A549 (cell line): ENCODE data around the gene XK. TPM values are rescaled to one million over a fixed set of nuclear protein-coding genes. Genes with fewer than 3 reads are reported as not detected.

Source experiments
- ATAC-seq, 2 experiments: fragments of 200-7000 bp in 1 of 2; fragments of >200 bp in 1 of 2; cut with Nextera tagmentation in 1 of 2; cut with Tn5 transposase in 1 of 2; 3 replicates each; pipeline versions ENCODE4 v1.8.0 to v1.9.1; 2018 to 2020; ENCODE audit warnings: mild to moderate bottlenecking in 1 of 2, moderate library complexity in 1 of 2
- CTCF ChIA-PET: fragments of 300-600 bp; sonication (Branson Sonifier 250); formaldehyde crosslinking; extraction: SDS; loops from one replicate; lab custom pipeline; 2021; ENCODE audit warnings: antibody characterized with exemption, inconsistent platforms; lab: Yijun Ruan, JAX
- POLR2A ChIA-PET: fragments of 350-600 bp; formaldehyde crosslinking; extraction: SDS; loops from one replicate; lab custom pipeline; 2021; ENCODE audit warnings: antibody characterized with exemption, inconsistent platforms; lab: Yijun Ruan, JAX
- DNase-seq, 2 experiments: peaks; one replicate each; pipeline versions ENCODE4 v3.0.0 to v3.0.0-alpha.2; 2011 to 2016; ENCODE audit warnings: low read depth in 1 of 2, low spot score in 1 of 2
- FAIRE-seq: peaks from 2 replicates; lab custom pipeline; 2011; peaks lifted over from hg19 to GRCh38; lab: Jason Lieb, UNC
- H3K27ac ChIP-seq, 2 experiments: fragments of >200 bp; sonication (Bioruptor Twin); formaldehyde crosslinking; 3 replicates each; pipeline ENCODE4 v1.5.1; 2016 to 2017
- H3K4me1 ChIP-seq: fragments of >200 bp; sonication (Bioruptor Twin); formaldehyde crosslinking; 3 replicates; pipeline ENCODE4 v1.6.1; 2016
- H3K4me2 ChIP-seq: fragments of >200 bp; sonication (Bioruptor Twin); formaldehyde crosslinking; 3 replicates; pipeline ENCODE4 v1.6.1; 2016
- H3K4me3 ChIP-seq: fragments of >200 bp; sonication (Bioruptor Twin); formaldehyde crosslinking; 3 replicates; pipeline ENCODE4 v1.5.1; 2016
- H3K9me3 ChIP-seq: fragments of >200 bp; sonication (Bioruptor Twin); formaldehyde crosslinking; 3 replicates; pipeline ENCODE4 v1.6.1; 2016
- ATOH8 ChIP-seq: fragments of 250-450 bp; sonication (Bioruptor Pico); IDR thresholded peaks from 2 replicates; pipeline ENCODE4 v1.5.0; 2020; ENCODE audit warnings: low read depth, mild to moderate bottlenecking, moderate library complexity
- CBX8 ChIP-seq: fragments of 200-600 bp; sonication (generic); IDR thresholded peaks from 2 replicates; pipeline ENCODE4 v1.6.1; 2016
- CHD4 ChIP-seq: fragments of 200-600 bp; sonication (generic); IDR thresholded peaks from 2 replicates; pipeline ENCODE4 v1.6.1; 2016; ENCODE audit warnings: antibody characterized with exemption, mild to moderate bottlenecking, borderline replicate concordance
- EHMT2 ChIP-seq: fragments of 200-600 bp; sonication (generic); IDR thresholded peaks from 2 replicates; pipeline ENCODE4 v1.6.1; 2016; ENCODE audit warnings: antibody characterized with exemption, low read depth, mild to moderate bottlenecking, moderate library complexity
- ESRRA ChIP-seq: fragments of 150-350 bp; IDR thresholded peaks from 2 replicates; pipeline ENCODE4 v1.6.1; 2014; ENCODE audit warnings: mild to moderate bottlenecking, low read length, borderline replicate concordance
- FOSL2 ChIP-seq, 2 experiments: fragments of 450-650 bp in 1 of 2; fragments of >200 bp in 1 of 2; sonication (Bioruptor Twin) in 1 of 2; formaldehyde crosslinking; IDR thresholded peaks; 2 replicates each; pipeline versions ENCODE4 v1.5.0 to v1.6.1; 2016 to 2020; ENCODE audit warnings: mild to moderate bottlenecking in 1 of 2, moderate library complexity in 1 of 2
- HDAC2 ChIP-seq: fragments of 200-600 bp; sonication (generic); IDR thresholded peaks from 2 replicates; pipeline ENCODE4 v1.6.1; 2016
- HES2 ChIP-seq: fragments of >200 bp; sonication (Bioruptor Twin); formaldehyde crosslinking; IDR thresholded peaks from 2 replicates; pipeline ENCODE4 v1.6.1; 2016
- HOXB13 ChIP-seq: fragments of 250-450 bp; sonication (Bioruptor Pico); IDR thresholded peaks from 2 replicates; pipeline ENCODE4 v1.5.0; 2020; ENCODE audit warnings: low read depth, mild to moderate bottlenecking, moderate library complexity
- JUN ChIP-seq, 2 experiments: fragments of >200 bp; sonication (Bioruptor Twin); formaldehyde crosslinking; IDR thresholded peaks; 2 replicates in 1 of 2; 3 replicates in 1 of 2; pipeline ENCODE4 v1.6.1; 2016 to 2017
- JUNB ChIP-seq: fragments of >200 bp; sonication (Bioruptor Twin); formaldehyde crosslinking; IDR thresholded peaks from 2 replicates; pipeline ENCODE4 v1.6.1; 2016
- KDM1A ChIP-seq: fragments of 200-600 bp; sonication (generic); IDR thresholded peaks from 2 replicates; pipeline ENCODE4 v1.6.1; 2016; ENCODE audit warnings: low read depth, mild to moderate bottlenecking
- MAFK ChIP-seq: fragments of 450-650 bp; IDR thresholded peaks from 2 replicates; pipeline ENCODE4 v1.6.1; 2014; ENCODE audit not compliant: partially characterized antibody
- MAZ ChIP-seq: fragments of 150-350 bp; IDR thresholded peaks from 2 replicates; pipeline ENCODE4 v1.6.1; 2014; ENCODE audit warnings: antibody characterized with exemption, low read depth, low read length, borderline replicate concordance
- NPAS2 ChIP-seq: fragments of 250-450 bp; sonication (Bioruptor Pico); IDR thresholded peaks from 2 replicates; pipeline ENCODE4 v1.8.0; 2022; ENCODE audit warnings: mild to moderate bottlenecking, moderate library complexity, borderline replicate concordance
- POLR2A ChIP-seq: IDR thresholded peaks from 2 replicates; pipeline ENCODE4 v1.6.1; 2012; ENCODE audit warnings: mild to moderate bottlenecking, low read length
- POLR2AphosphoS2 ChIP-seq: conservative IDR thresholded peaks from 2 replicates; pipeline ENCODE4 v1.6.1; 2012; ENCODE audit warnings: low read length, improper control_type of control experiment, inconsistent platforms
- RCOR1 ChIP-seq: fragments of 150-350 bp; IDR thresholded peaks from 2 replicates; pipeline ENCODE4 v1.6.1; 2014; ENCODE audit warnings: antibody characterized with exemption, low read length, low read depth
- RFX5 ChIP-seq: fragments of 450-650 bp; IDR thresholded peaks from 2 replicates; pipeline ENCODE4 v1.7.1; 2014; ENCODE audit warnings: antibody characterized with exemption, mild to moderate bottlenecking, moderate library complexity
- RNF2 ChIP-seq: fragments of 200-600 bp; sonication (generic); IDR thresholded peaks from 2 replicates; pipeline ENCODE4 v1.6.1; 2016; ENCODE audit warnings: low read depth, mild to moderate bottlenecking, antibody characterized with exemption, moderate library complexity, borderline replicate concordance
- SMC3 ChIP-seq: fragments of >200 bp; sonication (Bioruptor Twin); formaldehyde crosslinking; IDR thresholded peaks from 3 replicates; pipeline ENCODE4 v1.6.1; 2018; ENCODE audit warnings: inconsistent platforms
- ZFP36 ChIP-seq: fragments of 450-650 bp; IDR thresholded peaks from 2 replicates; pipeline ENCODE4 v1.6.1; 2014; ENCODE audit warnings: borderline replicate concordance; ENCODE audit not compliant: partially characterized antibody
- ZNF302 ChIP-seq: fragments of 250-450 bp; sonication (Bioruptor Pico); IDR thresholded peaks from 2 replicates; pipeline ENCODE4 v1.9.0; 2021; ENCODE audit warnings: inconsistent platforms, mild to moderate bottlenecking, moderate library complexity
- WGBS: methylation state at CpG from one replicate; pipeline ENCODE4 v1.1.6; 2017; ENCODE audit errors: missing lambda C conversion rate; 5-methylcytosine and 5-hydroxymethylcytosine counted together
- polyA minus RNA-seq: library from RNA; depleted of rRNA, polyadenylated mRNA; stranded (reverse); fragments of >200 nt; gene quantifications from 2 replicates; pipeline ENCODE4 v1.2.3, GENCODE V29; 2011; rRNA and poly(A)+ RNA removed
- polyA plus RNA-seq, 4 experiments: library from polyadenylated mRNA; depleted of rRNA in 3 of 4; stranded (reverse); fragments of >200 nt; fragmentation: RNase III in 1 of 4; extraction: RNeasy Plus Mini Kit Qiagen cat#74134 plus additional on column Dnase treatment in 1 of 4; gene quantifications; 2 replicates in 3 of 4; 3 replicates in 1 of 4; pipeline ENCODE4 v1.2.3, GENCODE V29; 2011 to 2017
- TF ChIP-seq, protein P1 (sequence below): IDR thresholded peaks from 2 replicates; pipeline ENCODE4 v1.6.1; 2012
- TF ChIP-seq, protein P2 (sequence below): fragments of 200-600 bp; sonication (generic); IDR thresholded peaks from 2 replicates; pipeline ENCODE4 v1.6.1; 2016; ENCODE audit warnings: antibody characterized with exemption, mild to moderate bottlenecking, moderate library complexity
- TF ChIP-seq, protein P3 (sequence below): IDR thresholded peaks from 2 replicates; pipeline ENCODE4 v1.6.1; 2012; ENCODE audit warnings: low read depth, borderline replicate concordance

The XK gene, protein sequence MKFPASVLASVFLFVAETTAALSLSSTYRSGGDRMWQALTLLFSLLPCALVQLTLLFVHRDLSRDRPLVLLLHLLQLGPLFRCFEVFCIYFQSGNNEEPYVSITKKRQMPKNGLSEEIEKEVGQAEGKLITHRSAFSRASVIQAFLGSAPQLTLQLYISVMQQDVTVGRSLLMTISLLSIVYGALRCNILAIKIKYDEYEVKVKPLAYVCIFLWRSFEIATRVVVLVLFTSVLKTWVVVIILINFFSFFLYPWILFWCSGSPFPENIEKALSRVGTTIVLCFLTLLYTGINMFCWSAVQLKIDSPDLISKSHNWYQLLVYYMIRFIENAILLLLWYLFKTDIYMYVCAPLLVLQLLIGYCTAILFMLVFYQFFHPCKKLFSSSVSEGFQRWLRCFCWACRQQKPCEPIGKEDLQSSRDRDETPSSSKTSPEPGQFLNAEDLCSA
- polyA plus RNA-seq (2011; rRNA removed) (1.1 and 1.2 TPM in 2 replicates), polyA plus RNA-seq (2017; fragmentation: RNase III; extraction: RNeasy Plus Mini Kit Qiagen cat#74134 plus additional on column Dnase treatment) (0.32 to 0.47 TPM (median 0.34 TPM) in 3 replicates), polyA minus RNA-seq (0.78 and 1.3 TPM in 2 replicates)
- polyA plus RNA-seq (2012; cell fraction: cytosol; rRNA removed): 0.25 and 0.30 TPM in 2 replicates
- polyA plus RNA-seq (2012; cell fraction: nucleus; rRNA removed): 0.17 and 0.21 TPM in 2 replicates

- 22% methylated on average over 17 of the region's 100 CpGs for WGBS
- ChIA-PET CTCF (interaction anchor here (0.7 to 1.1 kb wide), 2 partner anchors 60 kb away, joined by 3 to 4 read pairs; no protein-coding TSS in a partner anchor), POLR2A (no interaction called here)
- peak within 1 kb of the TSS; percentile 79 for H3K4me2 ChIP-seq
- no peak for FAIRE-seq
- peak; percentile 91 to 93 for ATAC-seq
- peak; percentile 2 to 76 for DNase-seq
- H3K4me1 ChIP-seq: peaks cover 6% of the 10 kb centered on the region
- peak within 1 kb of the TSS; percentile 67 to 84 for H3K27ac ChIP-seq
- peak within 1 kb of the TSS; percentile 54 for H3K4me3 ChIP-seq
- H3K9me3 ChIP-seq: no peaks in the 10 kb centered on the region
- TF ChIP-seq HES2 (no peak), NPAS2 (CRISPR knock-in tag) (no peak), ZFP36 (no peak), ZNF302 (CRISPR knock-in tag) (no peak), MAFK (peak; percentile 61), RFX5 (no peak), CBX8 (no peak), ESRRA (no peak), FOSL2 (IDR thresholded peaks at IDR 0.05) (no peak), FOSL2 (CRISPR knock-in tag; IDR thresholded peaks at IDR 0.05) (no peak), EHMT2 (no peak), POLR2AphosphoS2 (no peak), JUN (IDR thresholded peaks at IDR 0.05) (0 out of 5 replicates have a peak, but pooled peaks of 1 of the 2 experiments have one; percentile 27), KDM1A (no peak), HDAC2 (no peak), CHD4 (no peak), POLR2A (peak; percentile 50), SMC3 (no peak), RCOR1 (no peak), MAZ (no peak), ATOH8 (no peak), JUNB (no peak), HOXB13 (CRISPR knock-in tag) (no peak), RNF2 (no peak)
- TF ChIP-seq, protein P1, sequence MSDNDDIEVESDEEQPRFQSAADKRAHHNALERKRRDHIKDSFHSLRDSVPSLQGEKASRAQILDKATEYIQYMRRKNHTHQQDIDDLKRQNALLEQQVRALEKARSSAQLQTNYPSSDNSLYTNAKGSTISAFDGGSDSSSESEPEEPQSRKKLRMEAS: peak; percentile 82
- TF ChIP-seq, protein P2, sequence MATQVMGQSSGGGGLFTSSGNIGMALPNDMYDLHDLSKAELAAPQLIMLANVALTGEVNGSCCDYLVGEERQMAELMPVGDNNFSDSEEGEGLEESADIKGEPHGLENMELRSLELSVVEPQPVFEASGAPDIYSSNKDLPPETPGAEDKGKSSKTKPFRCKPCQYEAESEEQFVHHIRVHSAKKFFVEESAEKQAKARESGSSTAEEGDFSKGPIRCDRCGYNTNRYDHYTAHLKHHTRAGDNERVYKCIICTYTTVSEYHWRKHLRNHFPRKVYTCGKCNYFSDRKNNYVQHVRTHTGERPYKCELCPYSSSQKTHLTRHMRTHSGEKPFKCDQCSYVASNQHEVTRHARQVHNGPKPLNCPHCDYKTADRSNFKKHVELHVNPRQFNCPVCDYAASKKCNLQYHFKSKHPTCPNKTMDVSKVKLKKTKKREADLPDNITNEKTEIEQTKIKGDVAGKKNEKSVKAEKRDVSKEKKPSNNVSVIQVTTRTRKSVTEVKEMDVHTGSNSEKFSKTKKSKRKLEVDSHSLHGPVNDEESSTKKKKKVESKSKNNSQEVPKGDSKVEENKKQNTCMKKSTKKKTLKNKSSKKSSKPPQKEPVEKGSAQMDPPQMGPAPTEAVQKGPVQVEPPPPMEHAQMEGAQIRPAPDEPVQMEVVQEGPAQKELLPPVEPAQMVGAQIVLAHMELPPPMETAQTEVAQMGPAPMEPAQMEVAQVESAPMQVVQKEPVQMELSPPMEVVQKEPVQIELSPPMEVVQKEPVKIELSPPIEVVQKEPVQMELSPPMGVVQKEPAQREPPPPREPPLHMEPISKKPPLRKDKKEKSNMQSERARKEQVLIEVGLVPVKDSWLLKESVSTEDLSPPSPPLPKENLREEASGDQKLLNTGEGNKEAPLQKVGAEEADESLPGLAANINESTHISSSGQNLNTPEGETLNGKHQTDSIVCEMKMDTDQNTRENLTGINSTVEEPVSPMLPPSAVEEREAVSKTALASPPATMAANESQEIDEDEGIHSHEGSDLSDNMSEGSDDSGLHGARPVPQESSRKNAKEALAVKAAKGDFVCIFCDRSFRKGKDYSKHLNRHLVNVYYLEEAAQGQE: no peak
- TF ChIP-seq, protein P3, sequence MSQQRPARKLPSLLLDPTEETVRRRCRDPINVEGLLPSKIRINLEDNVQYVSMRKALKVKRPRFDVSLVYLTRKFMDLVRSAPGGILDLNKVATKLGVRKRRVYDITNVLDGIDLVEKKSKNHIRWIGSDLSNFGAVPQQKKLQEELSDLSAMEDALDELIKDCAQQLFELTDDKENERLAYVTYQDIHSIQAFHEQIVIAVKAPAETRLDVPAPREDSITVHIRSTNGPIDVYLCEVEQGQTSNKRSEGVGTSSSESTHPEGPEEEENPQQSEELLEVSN: peak; percentile 86
- TF ChIP-seq, all 56 proteins: peak for 5
Observed at GRCh38 chrX:37685381-37686359, at the start of gene XK. TSS of gene XK (plus strand) at chrX:37685791. CDS start at chrX:37685962, 171 bp downstream.
